MG63 (cell line): ENCODE results near the gene PER3. TPM values are rescaled to one million over a fixed set of nuclear protein-coding genes. Genes with fewer than 3 reads are reported as not detected.

Experiments used
- DNase-seq: peaks from one replicate; pipeline ENCODE4 v3.0.0-alpha.2; 2020
- H3K27me3 ChIP-seq: fragments of 250-450 bp; sonication (Bioruptor Pico); 2 replicates; pipeline ENCODE4 v1.5.1; 2020; ENCODE audit warnings: mild to moderate bottlenecking, moderate library complexity
- H3K36me3 ChIP-seq: fragments of 250-450 bp; sonication (Bioruptor Pico); 2 replicates; pipeline ENCODE4 v1.5.1; 2020; ENCODE audit warnings: mild to moderate bottlenecking, moderate library complexity
- H3K4me3 ChIP-seq: fragments of 250-450 bp; sonication (Bioruptor Pico); 2 replicates; pipeline ENCODE4 v1.5.1; 2020; ENCODE audit warnings: mild to moderate bottlenecking, moderate library complexity
- H3K9me3 ChIP-seq: fragments of 250-450 bp; sonication (Bioruptor Pico); 2 replicates; pipeline ENCODE4 v1.5.1; 2020; ENCODE audit warnings: mild to moderate bottlenecking, moderate library complexity
- total RNA-seq: library from RNA; depleted of rRNA; stranded (reverse); fragments of >200 nt; shearing (Covaris generic); gene quantifications from 2 replicates; pipeline ENCODE4 v1.2.3, GENCODE V29; 2014; ENCODE audit warnings: low replicate concordance; rRNA removed

The PER3 gene
- total RNA-seq, 1 experiment from 2014 or later: 1.2 TPM

- Histone ChIP-seq H3K9me3 (no peaks in the 10 kb centered on the region; the same call in 1 of the 2 replicates), H3K27me3 (0 out of 2 replicates have a peak, but pooled peaks cover 2% of the 10 kb centered on the region), H3K36me3 (no peaks in the 10 kb centered on the region), H3K4me3 (no peak overlapping the region)
- no peak for DNase-seq
These were observed 90.0 kb downstream of the PER3 start for GRCh38 chr1:7873801-7874795.

- DNase-seq: no peak
- H3K36me3 ChIP-seq: no peaks in the 10 kb centered on the region
These were observed 93.9 kb downstream of the PER3 start for GRCh38 chr1:7878027-7878426.

DNA sequence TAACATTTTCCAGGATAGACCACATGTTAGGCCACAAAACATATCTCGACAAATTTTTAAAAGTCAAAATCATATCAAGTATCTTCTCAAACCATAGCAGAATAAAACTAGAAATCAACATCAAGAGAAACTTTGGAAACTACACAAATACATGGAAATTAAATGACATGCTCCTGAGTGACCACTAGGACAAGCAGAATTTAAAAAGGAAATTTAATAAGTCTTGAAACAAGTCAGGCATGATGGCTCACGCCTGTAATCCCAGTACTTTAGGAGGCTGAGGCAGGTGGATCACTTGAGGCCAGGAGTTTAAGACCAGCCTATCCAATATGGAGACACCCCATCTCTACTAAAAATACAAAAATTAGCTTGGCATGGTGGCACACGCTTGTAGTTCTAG, 95.1 kb downstream of the PER3 start:
- no peak for DNase-seq
- peaks cover 7% of the 10 kb centered on the region; the same call in 1 of the 2 replicates for H3K27me3 ChIP-seq

More at GRCh38 chr1:7878027-7878426, 93.9 kb downstream of the PER3 start:
- Histone ChIP-seq H3K9me3 (no peaks in the 10 kb centered on the region; the same call in 1 of the 2 replicates), H3K4me3 (no peak overlapping the region), H3K27me3 (peaks cover 4% of the 10 kb centered on the region; the same call in 1 of the 2 replicates)

GRCh38 chr1:7884757-7885156, 100.7 kb downstream of the PER3 start:
- Histone ChIP-seq H3K4me3 (no peak overlapping the region), H3K36me3 (no peaks in the 10 kb centered on the region), H3K9me3 (no peaks in the 10 kb centered on the region), H3K27me3 (peaks cover 5% of the 10 kb centered on the region; the same call in 1 of the 2 replicates)
- no peak for DNase-seq

More for the DNA sequence above, 95.1 kb downstream of the PER3 start:
- H3K36me3 ChIP-seq: no peaks in the 10 kb centered on the region
- H3K4me3 ChIP-seq: no peak overlapping the region
- no peaks in the 10 kb centered on the region; the same call in 1 of the 2 replicates for H3K9me3 ChIP-seq

- H3K27me3 ChIP-seq: peaks cover 5% of the 10 kb centered on the region; the same call in 1 of the 2 replicates
- no peak overlapping the region for H3K4me3 ChIP-seq
- no peak for DNase-seq
- no peaks in the 10 kb centered on the region for H3K36me3 ChIP-seq
- H3K9me3 ChIP-seq: no peaks in the 10 kb centered on the region
These were observed 101.7 kb downstream of the PER3 start for GRCh38 chr1:7885513-7886404.

DNA sequence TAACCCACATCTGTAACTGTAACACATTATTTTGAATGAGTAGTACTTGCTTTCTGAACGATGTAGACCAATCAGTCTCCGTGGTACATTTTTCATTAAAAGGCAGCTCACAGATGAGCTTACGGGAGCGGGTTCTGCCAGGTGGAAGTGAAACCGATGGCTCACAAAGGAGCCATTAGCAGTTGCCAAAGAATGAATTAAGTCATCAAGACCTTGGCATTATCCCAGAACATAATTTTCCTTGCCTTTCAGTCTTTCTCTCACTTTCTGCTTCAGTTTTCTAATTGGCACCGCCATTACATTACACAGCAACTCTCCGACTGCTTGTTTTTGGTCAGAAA, 102.3 kb downstream of the PER3 start:
- peaks cover 5% of the 10 kb centered on the region; the same call in 1 of the 2 replicates for H3K27me3 ChIP-seq
- H3K9me3 ChIP-seq: no peaks in the 10 kb centered on the region
- peak; percentile 37 for DNase-seq
- no peak overlapping the region for H3K4me3 ChIP-seq
- H3K36me3 ChIP-seq: no peaks in the 10 kb centered on the region

DNA sequence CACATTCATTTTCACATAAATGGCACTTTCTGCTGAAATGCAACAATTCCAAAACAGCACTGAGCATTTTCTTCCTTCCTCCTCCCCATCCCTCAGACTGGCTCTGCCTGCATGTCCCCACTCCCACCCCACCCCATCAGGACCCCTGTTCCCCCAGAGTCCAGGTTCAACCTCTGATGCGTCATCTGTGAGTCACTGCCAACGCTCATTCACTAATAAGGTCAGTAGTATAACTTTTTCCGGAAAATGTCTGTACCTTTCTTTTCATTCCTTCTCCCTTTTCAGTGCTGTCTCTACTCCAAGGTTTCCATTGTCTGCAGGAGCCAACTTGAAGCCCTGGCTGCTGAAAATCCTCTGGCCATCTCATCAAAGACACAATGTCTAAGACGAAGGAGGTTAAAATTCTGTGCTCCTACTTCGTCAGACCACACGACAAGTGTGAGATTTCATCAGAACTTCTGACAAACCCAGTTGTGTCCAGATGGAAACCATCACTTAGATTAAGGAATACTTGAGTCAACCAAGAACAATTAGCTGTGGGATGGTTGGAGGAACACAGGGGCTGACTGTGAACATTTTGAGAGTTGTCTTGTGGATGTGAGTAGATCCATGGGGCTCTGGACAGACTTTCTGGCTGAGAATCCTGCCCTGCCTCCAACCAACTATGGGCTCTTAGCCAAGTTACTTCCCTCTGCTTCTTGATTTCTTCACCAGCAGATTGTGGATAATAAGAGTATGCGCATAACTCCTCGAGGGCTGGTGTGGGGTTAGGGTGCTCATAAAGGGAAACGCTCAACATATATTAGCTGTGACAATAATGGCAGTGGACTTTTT, 104.4 kb downstream of the PER3 start:
- Histone ChIP-seq H3K36me3 (no peaks in the 10 kb centered on the region), H3K27me3 (no peaks in the 10 kb centered on the region), H3K4me3 (no peak overlapping the region), H3K9me3 (no peaks in the 10 kb centered on the region)
- DNase-seq: no peak

DNA sequence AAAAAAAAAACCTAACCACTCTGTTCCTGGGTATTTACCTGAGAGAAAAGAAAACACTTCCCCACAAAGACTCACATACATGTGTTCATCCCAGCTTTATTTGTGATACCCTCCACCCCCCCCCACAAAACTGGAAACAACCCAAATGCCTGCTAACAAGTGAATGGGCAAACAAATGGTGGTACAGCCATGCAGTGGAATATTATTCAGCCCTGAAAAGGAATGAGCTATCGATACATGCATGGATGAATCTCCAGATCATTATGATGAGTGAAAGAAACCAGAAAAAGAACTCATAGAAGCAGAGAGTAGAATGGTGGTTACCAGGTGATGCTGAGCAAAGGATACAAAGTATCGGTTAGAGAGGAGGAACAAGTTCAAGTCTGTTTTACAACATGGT, 106.8 kb downstream of the PER3 start:
- Histone ChIP-seq H3K36me3 (no peaks in the 10 kb centered on the region), H3K27me3 (no peaks in the 10 kb centered on the region), H3K9me3 (no peaks in the 10 kb centered on the region), H3K4me3 (no peak overlapping the region)
- DNase-seq: no peak

DNA sequence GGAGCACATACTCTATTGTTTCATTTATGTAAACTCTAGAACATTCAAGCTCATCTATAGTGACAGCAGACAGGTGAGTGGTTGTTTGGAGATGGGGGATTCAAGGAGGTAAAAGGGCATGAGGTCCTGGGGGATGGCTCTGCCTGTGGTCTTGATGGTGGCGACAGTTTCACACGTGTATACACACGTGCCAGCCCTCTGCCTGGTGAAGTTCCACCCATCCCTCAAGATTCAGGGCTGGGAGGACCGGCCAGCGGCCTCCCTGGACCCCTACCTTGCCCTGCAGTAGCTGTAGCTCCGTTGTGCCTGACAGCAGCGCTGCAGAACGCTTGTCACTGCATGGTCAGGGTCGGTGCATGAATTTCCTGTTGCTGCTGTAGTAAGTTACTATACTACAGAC, 107.7 kb downstream of the PER3 start:
- Histone ChIP-seq H3K4me3 (no peak overlapping the region), H3K36me3 (no peaks in the 10 kb centered on the region), H3K9me3 (no peaks in the 10 kb centered on the region), H3K27me3 (no peaks in the 10 kb centered on the region)
- no peak for DNase-seq

DNA sequence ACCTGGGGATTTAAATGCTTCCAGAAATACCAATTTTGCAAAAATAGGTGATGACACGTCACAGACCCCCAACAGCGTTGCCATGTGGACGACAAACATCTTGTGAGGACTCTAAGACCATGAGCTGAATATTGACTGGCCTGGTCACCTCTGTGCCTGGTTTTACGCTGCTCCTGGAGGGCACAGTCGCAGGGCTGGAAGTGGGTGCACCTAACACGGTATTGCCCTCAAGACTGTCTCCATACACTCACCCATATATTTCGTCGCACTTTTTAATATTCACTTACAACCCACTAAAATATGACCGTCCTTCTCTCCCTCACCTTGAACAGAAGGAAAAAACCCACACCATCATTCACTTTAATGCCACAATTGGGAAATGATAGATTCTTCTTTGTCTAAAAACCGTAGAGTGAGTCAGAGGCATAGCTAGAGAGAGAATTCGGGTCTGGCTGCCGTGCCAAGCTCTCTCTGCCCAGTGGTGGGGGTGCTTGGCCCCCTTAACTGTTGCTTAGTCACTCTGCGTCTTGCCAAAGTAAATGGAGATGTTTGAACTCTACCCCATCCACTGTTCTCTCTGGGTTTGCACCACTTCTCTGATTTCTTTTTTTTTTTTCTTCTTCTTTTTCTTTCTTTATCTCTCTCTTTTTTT, 109.6 kb downstream of the PER3 start:
- Histone ChIP-seq H3K36me3 (no peaks in the 10 kb centered on the region), H3K9me3 (no peaks in the 10 kb centered on the region), H3K4me3 (no peak overlapping the region), H3K27me3 (no peaks in the 10 kb centered on the region)
- peak; percentile 92 for DNase-seq

Other genes with a start within 250 kb of the PER3 start
- 87.1 and 124 TPM in 2 replicates for gene VAMP3, start 13.0 kb upstream of the PER3 start, total RNA-seq
- gene UTS2, start 68.8 kb downstream of the PER3 start, total RNA-seq: not detected in 2 replicates
- gene TNFRSF9, start 156.5 kb downstream of the PER3 start, total RNA-seq: not detected in 2 replicates
- gene PARK7, start 177.4 kb downstream of the PER3 start, total RNA-seq: 398 and 501 TPM in 2 replicates
- gene ERRFI1, start 242.0 kb downstream of the PER3 start, total RNA-seq: 66.9 and 104 TPM in 2 replicates